Liver (tissue), 3 donors: Measurements from ENCODE around the gene GCNT1.

ENCODE experiments used
- FOXA2 ChIP-seq: IDR thresholded peaks from 2 replicates; pipeline ENCODE4 v1.6.1; 2016; ENCODE audit warnings: antibody characterized with exemption
- GABPA ChIP-seq, 2 donors: IDR thresholded peaks in 1 of 2; conservative IDR thresholded peaks in 1 of 2; 2 replicates each; pipeline ENCODE4 v1.6.1; 2016; ENCODE audit warnings: antibody characterized with exemption in 2 of 2, mild to moderate bottlenecking in 1 of 2, moderate library complexity in 1 of 2
- MAX ChIP-seq: IDR thresholded peaks from 2 replicates; pipeline ENCODE4 v1.6.1; 2016; ENCODE audit warnings: antibody characterized with exemption
- NR2F2 ChIP-seq: IDR thresholded peaks from 2 replicates; pipeline ENCODE4 v1.6.1; 2016; ENCODE audit warnings: antibody characterized with exemption
- RAD21 ChIP-seq, 2 donors: IDR thresholded peaks; 2 replicates each; pipeline ENCODE4 v1.6.1; 2016; ENCODE audit warnings: antibody characterized with exemption in 2 of 2, mild to moderate bottlenecking in 2 of 2
- SP1 ChIP-seq: IDR thresholded peaks from 2 replicates; pipeline ENCODE4 v1.6.1; 2018; ENCODE audit warnings: antibody characterized with exemption, mild to moderate bottlenecking
- TAF1 ChIP-seq: conservative IDR thresholded peaks from 2 replicates; pipeline ENCODE4 v1.6.1; 2016; ENCODE audit warnings: antibody characterized with exemption, mild to moderate bottlenecking
- YY1 ChIP-seq: IDR thresholded peaks from 2 replicates; pipeline ENCODE4 v1.6.1; 2016; ENCODE audit warnings: antibody characterized with exemption, mild to moderate bottlenecking
- TF ChIP-seq, protein P1 (sequence below): fragments of 150-350 bp; IDR thresholded peaks from 2 replicates; pipeline ENCODE4 v1.5.1; 2017; ENCODE audit warnings: improper control_type of control experiment, low read depth, low read length; ENCODE audit not compliant: missing input control
- TF ChIP-seq, protein P2 (sequence below): IDR thresholded peaks from 2 replicates; pipeline ENCODE4 v1.6.1; 2016; ENCODE audit warnings: antibody characterized with exemption, mild to moderate bottlenecking
- TF ChIP-seq, protein P3 (sequence below): IDR thresholded peaks from 2 replicates; pipeline ENCODE4 v1.6.1; 2016; ENCODE audit warnings: antibody characterized with exemption
- donor health status: healthy.
- donor health status: healthy.

DNA sequence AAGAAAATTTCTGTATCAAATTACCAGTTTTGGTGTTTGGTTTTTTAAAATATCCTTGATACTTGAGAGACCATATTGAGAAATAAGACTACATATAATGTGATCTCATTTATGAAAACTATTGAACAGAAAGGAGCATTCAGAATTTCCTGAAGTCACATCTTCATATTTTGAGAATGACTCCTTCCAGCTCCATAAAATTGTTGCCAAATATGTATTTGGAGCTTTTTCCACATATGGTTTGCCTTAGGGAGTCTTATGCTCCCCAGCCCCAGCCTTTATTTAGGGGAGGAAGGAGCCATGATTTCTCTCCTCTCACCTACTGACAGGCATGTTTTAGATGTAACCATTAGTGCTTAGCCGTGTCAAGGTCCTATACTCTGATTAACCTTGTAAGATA, 51.1 kb downstream of the GCNT1 start:
- TF ChIP-seq, protein P1, sequence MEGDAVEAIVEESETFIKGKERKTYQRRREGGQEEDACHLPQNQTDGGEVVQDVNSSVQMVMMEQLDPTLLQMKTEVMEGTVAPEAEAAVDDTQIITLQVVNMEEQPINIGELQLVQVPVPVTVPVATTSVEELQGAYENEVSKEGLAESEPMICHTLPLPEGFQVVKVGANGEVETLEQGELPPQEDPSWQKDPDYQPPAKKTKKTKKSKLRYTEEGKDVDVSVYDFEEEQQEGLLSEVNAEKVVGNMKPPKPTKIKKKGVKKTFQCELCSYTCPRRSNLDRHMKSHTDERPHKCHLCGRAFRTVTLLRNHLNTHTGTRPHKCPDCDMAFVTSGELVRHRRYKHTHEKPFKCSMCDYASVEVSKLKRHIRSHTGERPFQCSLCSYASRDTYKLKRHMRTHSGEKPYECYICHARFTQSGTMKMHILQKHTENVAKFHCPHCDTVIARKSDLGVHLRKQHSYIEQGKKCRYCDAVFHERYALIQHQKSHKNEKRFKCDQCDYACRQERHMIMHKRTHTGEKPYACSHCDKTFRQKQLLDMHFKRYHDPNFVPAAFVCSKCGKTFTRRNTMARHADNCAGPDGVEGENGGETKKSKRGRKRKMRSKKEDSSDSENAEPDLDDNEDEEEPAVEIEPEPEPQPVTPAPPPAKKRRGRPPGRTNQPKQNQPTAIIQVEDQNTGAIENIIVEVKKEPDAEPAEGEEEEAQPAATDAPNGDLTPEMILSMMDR, result no peak
- TF ChIP-seq SP1, result no peak
- TF ChIP-seq, protein P2, sequence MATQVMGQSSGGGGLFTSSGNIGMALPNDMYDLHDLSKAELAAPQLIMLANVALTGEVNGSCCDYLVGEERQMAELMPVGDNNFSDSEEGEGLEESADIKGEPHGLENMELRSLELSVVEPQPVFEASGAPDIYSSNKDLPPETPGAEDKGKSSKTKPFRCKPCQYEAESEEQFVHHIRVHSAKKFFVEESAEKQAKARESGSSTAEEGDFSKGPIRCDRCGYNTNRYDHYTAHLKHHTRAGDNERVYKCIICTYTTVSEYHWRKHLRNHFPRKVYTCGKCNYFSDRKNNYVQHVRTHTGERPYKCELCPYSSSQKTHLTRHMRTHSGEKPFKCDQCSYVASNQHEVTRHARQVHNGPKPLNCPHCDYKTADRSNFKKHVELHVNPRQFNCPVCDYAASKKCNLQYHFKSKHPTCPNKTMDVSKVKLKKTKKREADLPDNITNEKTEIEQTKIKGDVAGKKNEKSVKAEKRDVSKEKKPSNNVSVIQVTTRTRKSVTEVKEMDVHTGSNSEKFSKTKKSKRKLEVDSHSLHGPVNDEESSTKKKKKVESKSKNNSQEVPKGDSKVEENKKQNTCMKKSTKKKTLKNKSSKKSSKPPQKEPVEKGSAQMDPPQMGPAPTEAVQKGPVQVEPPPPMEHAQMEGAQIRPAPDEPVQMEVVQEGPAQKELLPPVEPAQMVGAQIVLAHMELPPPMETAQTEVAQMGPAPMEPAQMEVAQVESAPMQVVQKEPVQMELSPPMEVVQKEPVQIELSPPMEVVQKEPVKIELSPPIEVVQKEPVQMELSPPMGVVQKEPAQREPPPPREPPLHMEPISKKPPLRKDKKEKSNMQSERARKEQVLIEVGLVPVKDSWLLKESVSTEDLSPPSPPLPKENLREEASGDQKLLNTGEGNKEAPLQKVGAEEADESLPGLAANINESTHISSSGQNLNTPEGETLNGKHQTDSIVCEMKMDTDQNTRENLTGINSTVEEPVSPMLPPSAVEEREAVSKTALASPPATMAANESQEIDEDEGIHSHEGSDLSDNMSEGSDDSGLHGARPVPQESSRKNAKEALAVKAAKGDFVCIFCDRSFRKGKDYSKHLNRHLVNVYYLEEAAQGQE, result no peak
- no peak for TF ChIP-seq NR2F2
- TF ChIP-seq RAD21 (IDR thresholded peaks at IDR 0.05), result no peak
- TF ChIP-seq MAX, result no peak
- TF ChIP-seq GABPA (IDR thresholded peaks at IDR 0.05 in 1 of 2, conservative IDR thresholded peaks at IDR 0.05 in 1 of 2), result no peak
- TF ChIP-seq, protein P3, sequence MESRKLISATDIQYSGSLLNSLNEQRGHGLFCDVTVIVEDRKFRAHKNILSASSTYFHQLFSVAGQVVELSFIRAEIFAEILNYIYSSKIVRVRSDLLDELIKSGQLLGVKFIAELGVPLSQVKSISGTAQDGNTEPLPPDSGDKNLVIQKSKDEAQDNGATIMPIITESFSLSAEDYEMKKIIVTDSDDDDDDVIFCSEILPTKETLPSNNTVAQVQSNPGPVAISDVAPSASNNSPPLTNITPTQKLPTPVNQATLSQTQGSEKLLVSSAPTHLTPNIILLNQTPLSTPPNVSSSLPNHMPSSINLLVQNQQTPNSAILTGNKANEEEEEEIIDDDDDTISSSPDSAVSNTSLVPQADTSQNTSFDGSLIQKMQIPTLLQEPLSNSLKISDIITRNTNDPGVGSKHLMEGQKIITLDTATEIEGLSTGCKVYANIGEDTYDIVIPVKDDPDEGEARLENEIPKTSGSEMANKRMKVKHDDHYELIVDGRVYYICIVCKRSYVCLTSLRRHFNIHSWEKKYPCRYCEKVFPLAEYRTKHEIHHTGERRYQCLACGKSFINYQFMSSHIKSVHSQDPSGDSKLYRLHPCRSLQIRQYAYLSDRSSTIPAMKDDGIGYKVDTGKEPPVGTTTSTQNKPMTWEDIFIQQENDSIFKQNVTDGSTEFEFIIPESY, result no peak
- TF ChIP-seq TAF1, result no peak
- no peak for TF ChIP-seq YY1
- TF ChIP-seq FOXA2, result no peak
